HFF-Myc (cell line): ENCODE results near the gene ALOX15B.

Source experiments
- DNase-seq: peaks from one replicate; pipeline ENCODE4 v3.0.0-alpha.2; 2011; ENCODE audit warnings: low read depth; ENCODE audit errors: extremely low read depth
- H3K4me3 ChIP-seq: replicated peaks from 2 replicates; pipeline ENCODE4 v1.5.1; 2011; ENCODE audit warnings: low read depth, mild to moderate bottlenecking, control low read depth, low read length
- TF ChIP-seq, protein P1 (sequence below): IDR thresholded peaks from 2 replicates; pipeline ENCODE4 v1.5.1; 2012; ENCODE audit warnings: mild to moderate bottlenecking, low read depth, low read length, control low read depth; ENCODE audit errors: missing control alignments

ALOX15B gene

DNA sequence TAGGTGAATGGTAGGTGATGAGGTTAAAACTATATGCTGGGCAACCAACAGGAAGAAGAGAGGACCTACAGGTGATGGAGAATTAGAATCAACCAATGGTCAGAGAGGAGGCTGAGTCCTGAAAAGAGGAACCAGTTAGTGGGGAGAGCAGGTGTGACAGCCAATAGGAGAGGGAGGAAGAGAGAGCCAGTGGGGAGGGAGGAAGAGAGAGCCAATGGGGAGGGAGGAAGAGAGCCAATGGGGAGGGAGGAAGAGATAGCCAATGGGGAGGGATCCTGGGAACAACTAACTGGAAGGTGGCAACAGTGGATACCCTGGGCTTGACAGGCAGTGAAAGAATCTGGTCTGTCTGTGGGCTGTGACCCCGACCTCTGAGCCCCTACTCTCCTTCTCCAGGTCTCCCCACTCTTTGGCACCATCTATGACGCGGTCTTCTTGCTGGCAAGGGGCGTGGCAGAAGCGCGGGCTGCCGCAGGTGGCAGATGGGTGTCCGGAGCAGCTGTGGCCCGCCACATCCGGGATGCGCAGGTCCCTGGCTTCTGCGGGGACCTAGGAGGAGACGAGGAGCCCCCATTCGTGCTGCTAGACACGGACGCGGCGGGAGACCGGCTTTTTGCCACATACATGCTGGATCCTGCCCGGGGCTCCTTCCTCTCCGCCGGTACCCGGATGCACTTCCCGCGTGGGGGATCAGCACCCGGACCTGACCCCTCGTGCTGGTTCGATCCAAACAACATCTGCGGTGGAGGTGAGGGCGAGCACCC lies 32.7 kb upstream of the ALOX15B start:
- DNase-seq, result no peak
- TF ChIP-seq, protein P1, sequence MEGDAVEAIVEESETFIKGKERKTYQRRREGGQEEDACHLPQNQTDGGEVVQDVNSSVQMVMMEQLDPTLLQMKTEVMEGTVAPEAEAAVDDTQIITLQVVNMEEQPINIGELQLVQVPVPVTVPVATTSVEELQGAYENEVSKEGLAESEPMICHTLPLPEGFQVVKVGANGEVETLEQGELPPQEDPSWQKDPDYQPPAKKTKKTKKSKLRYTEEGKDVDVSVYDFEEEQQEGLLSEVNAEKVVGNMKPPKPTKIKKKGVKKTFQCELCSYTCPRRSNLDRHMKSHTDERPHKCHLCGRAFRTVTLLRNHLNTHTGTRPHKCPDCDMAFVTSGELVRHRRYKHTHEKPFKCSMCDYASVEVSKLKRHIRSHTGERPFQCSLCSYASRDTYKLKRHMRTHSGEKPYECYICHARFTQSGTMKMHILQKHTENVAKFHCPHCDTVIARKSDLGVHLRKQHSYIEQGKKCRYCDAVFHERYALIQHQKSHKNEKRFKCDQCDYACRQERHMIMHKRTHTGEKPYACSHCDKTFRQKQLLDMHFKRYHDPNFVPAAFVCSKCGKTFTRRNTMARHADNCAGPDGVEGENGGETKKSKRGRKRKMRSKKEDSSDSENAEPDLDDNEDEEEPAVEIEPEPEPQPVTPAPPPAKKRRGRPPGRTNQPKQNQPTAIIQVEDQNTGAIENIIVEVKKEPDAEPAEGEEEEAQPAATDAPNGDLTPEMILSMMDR, result no peak
- no peak overlapping the region for H3K4me3 ChIP-seq

DNA sequence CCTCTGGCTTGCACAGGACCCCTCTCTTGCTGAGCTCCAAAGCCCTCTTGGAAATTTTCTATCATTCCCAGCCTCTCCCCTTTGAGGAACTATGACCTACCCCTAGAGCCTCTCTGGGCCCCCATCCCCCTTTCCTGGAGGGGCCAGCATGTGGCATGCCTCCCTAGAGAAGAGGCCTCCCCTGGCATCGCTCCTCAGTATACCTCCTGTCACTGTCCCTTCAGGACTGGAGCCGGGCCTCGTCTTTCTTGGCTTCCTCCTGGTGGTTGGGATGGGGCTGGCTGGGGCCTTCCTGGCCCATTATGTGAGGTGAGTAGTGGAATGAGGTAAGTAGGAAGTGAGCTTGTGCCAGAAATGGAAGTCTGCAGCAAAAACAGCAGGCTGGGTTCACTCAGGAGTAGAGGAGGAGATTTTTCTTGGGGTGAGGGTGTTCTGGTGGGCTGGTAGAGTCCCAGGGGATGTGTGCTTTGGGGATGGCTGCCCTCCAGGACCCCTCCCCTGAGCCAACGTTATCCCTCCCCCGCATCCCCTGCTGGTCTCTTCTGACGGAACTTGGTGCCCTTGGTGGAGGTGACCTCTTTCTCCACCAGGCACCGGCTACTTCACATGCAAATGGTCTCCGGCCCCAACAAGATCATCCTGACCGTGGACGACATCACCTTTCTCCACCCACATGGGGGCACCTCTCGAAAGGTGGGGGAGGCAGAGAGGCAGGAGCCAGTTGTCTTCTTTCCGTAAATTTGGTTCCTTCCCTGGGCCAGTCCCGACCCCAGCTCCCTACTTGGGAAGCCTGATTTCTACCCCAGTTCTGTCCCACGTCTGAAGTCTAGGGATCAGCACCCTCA lies 31.8 kb upstream of the ALOX15B start:
- DNase-seq, result no peak
- H3K4me3 ChIP-seq, result no peak overlapping the region
- TF ChIP-seq, protein P1, result no peak

DNA sequence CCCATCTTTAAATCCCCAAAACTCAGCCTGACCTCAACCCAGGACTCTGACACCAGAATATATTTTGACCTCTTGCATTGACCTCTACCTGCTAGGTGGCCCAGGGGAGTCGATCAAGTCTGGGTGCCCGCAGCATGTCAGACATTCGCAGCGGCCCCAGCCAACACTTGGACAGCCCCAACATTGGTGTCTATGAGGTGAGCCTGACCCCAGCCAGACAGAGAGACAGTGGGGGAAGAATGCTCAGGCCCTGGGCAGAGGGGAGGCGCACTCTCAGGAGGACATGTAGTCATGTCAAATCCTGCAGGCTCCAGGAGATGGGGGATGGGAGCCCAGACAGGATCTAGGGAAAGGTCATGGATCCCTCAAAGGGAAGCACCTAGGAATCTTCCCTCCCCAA lies 31.0 kb upstream of the ALOX15B start:
- no peak overlapping the region for H3K4me3 ChIP-seq
- TF ChIP-seq, protein P1, result no peak
- no peak for DNase-seq

DNA sequence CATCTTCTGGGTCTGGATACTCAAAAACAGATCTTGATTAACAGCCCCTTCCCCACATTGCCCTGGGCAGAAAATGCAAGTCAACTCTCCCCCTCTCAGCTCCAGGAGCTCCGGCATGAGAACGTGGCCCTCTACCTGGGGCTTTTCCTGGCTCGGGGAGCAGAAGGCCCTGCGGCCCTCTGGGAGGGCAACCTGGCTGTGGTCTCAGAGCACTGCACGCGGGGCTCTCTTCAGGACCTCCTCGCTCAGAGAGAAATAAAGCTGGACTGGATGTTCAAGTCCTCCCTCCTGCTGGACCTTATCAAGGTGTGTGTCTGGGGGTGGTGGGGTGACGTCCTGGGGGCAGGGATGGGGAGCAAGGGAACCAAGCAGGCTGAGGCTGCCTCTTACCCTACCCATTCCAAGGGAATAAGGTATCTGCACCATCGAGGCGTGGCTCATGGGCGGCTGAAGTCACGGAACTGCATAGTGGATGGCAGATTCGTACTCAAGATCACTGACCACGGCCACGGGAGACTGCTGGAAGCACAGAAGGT lies 26.7 kb upstream of the ALOX15B start:
- no peak overlapping the region for H3K4me3 ChIP-seq
- DNase-seq, result no peak
- TF ChIP-seq, protein P1, result no peak

DNA sequence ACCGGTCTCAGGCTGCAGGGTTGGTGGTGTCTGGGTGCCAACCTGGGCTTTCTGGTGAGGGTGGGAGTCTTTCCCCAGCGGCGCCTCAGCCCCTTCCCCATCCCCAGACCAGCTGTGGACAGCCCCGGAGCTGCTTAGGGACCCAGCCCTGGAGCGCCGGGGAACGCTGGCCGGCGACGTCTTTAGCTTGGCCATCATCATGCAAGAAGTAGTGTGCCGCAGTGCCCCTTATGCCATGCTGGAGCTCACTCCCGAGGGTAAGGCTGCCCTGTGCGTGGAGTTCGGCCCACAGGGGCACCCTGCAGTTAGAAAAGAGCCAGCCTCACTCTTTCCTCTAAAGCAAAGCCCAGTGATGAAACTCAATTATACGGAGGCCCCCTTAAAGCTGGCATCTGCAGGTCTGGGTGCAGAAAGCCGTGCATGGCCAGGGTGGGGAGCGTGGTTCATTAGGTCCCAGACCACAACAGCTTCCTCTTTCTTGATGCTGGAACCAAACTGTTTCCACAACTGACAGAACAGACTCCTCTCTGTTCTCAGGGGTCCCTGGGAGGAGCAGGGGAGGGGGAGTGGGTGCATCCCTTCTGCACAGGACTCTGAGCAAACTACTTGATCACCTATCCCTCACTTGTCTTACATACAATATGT lies 25.7 kb upstream of the ALOX15B start:
- H3K4me3 ChIP-seq, result no peak overlapping the region
- DNase-seq, result no peak
- TF ChIP-seq, protein P1, result no peak

DNA sequence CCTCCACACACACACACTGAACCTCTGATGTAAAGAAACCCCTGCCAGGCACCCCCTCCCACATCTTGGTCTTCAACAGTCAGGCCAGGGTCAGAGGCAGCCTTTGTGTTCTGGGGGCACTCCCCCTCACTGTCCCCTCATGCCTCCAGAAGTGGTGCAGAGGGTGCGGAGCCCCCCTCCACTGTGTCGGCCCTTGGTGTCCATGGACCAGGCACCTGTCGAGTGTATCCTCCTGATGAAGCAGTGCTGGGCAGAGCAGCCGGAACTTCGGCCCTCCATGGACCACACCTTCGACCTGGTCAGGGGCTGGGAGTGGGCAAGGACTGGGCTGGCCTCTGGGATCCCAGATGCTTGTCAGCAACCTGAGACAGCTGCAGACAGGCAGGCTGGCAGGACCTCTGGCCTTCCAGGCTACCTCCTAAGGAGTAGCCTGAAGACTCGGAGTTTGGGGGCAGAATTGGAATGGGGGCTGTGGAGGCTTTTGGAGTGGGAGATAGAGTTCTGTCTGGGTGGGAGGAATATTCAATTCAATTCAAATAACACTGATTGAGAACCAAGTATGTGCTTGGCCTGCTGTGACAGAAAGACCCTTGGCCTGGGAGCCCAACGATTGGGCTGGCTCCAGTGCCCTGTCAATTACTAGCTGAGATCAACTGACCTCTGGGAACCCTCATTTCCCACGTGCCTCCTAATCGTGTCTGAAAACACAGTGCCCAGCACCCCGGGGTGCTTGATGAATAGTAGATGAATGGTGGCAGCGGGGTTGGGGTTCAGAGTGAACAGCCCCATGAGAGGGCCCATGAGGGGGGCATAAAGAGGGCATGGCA lies 24.9 kb upstream of the ALOX15B start:
- H3K4me3 ChIP-seq, result no peak overlapping the region
- no peak for DNase-seq
- TF ChIP-seq, protein P1, result no peak
